OCI-LY7 (cell line): Measurements from ENCODE around the gene PIGP.

Source experiments
- CTCF ChIP-seq: fragments of 200-600 bp; sonication (generic); conservative IDR thresholded peaks from 2 replicates; pipeline ENCODE4 v1.5.1; 2014; ENCODE audit warnings: mild to moderate bottlenecking, antibody characterized with exemption, low read length, moderate library complexity, mixed read lengths
- EZH2phosphoT487 ChIP-seq: fragments of 200-600 bp; sonication (generic); IDR thresholded peaks from 2 replicates; pipeline ENCODE4 v1.6.1; 2018; ENCODE audit warnings: low read depth, borderline replicate concordance, mild to moderate bottlenecking, mixed run types, antibody characterized with exemption, low read length, moderate library complexity, mixed read lengths

- no peak for TF ChIP-seq CTCF
- TF ChIP-seq EZH2phosphoT487: no peak
Measured at GRCh38 chr21:37119421-37120218, 46.7 kb upstream of the PIGP start.
